Brain microvascular endothelial cell (primary cell): ENCODE results near the gene OGFOD1.

Experiments used
- DNase-seq: peaks from one replicate; pipeline ENCODE4 v3.0.0-alpha.2; 2020
- H3K27ac ChIP-seq: fragments of 250-450 bp; sonication (Bioruptor Pico); 2 replicates; pipeline ENCODE4 v1.5.1; 2020; ENCODE audit warnings: mild to moderate bottlenecking, moderate library complexity
- H3K27me3 ChIP-seq: fragments of 250-450 bp; sonication (Bioruptor Pico); replicated peaks from 2 replicates; pipeline ENCODE4 v1.5.1; 2020; ENCODE audit warnings: mild to moderate bottlenecking
- H3K36me3 ChIP-seq: fragments of 250-450 bp; sonication (Bioruptor Pico); replicated peaks from 2 replicates; pipeline ENCODE4 v1.5.1; 2020; ENCODE audit warnings: mild to moderate bottlenecking
- H3K4me3 ChIP-seq: 2 replicates; pipeline ENCODE4 v1.5.1; 2011; ENCODE audit warnings: low read depth, mild to moderate bottlenecking, control low read depth, low read length, moderate library complexity
- in situ Hi-C: cut with HindIII; loops from 2 replicates; pipeline ENCODE4 v1.10.0; 2017; ENCODE audit warnings: low sequenced_read_pairs, low pct_ligation_motif_present
- TF ChIP-seq, protein P1 (sequence below): IDR thresholded peaks from 2 replicates; pipeline ENCODE4 v1.5.1; 2011; ENCODE audit warnings: low read depth, mild to moderate bottlenecking, moderate library complexity, low read length, control low read depth, inconsistent platforms; ENCODE audit errors: missing control alignments

Gene OGFOD1

DNA sequence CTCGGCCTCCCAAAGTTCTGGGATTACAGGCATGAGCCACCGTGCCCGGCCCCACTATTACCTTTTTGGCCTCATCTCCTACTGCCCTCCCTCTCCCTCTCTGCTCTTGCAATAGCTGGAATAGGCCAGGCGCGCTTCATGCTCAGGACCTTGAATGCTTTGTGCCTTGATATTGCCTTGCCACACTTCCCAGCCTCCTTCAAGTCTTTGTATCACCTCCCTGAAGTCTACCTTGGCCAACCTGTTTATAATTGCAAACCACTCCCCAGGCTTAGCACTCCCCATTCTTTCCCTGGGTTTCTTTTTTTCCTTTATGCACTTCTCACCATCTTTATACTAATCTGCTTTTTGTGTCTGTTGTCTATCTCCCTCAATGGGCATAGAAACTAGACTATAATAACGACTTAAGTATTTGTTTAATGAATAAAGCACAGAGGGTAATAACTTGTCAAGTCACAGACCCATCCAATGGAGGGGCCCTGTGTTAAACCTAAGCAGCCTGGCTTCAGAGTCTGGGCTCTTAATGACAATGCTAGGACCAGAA lies 6.6 kb downstream of the OGFOD1 start:
- Histone ChIP-seq H3K27ac (no peak overlapping the region), H3K4me3 (no peak overlapping the region), H3K36me3 (peaks cover 62% of the 10 kb centered on the region), H3K27me3 (no peaks in the 10 kb centered on the region)
- no peak for DNase-seq
- TF ChIP-seq, protein P1, sequence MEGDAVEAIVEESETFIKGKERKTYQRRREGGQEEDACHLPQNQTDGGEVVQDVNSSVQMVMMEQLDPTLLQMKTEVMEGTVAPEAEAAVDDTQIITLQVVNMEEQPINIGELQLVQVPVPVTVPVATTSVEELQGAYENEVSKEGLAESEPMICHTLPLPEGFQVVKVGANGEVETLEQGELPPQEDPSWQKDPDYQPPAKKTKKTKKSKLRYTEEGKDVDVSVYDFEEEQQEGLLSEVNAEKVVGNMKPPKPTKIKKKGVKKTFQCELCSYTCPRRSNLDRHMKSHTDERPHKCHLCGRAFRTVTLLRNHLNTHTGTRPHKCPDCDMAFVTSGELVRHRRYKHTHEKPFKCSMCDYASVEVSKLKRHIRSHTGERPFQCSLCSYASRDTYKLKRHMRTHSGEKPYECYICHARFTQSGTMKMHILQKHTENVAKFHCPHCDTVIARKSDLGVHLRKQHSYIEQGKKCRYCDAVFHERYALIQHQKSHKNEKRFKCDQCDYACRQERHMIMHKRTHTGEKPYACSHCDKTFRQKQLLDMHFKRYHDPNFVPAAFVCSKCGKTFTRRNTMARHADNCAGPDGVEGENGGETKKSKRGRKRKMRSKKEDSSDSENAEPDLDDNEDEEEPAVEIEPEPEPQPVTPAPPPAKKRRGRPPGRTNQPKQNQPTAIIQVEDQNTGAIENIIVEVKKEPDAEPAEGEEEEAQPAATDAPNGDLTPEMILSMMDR = no peak
- in situ Hi-C loops = no loop called here

- in situ Hi-C loops = no loop called here
- Histone ChIP-seq H3K36me3 (peaks cover 66% of the 10 kb centered on the region), H3K27ac (no peak overlapping the region), H3K27me3 (no peaks in the 10 kb centered on the region), H3K4me3 (no peak overlapping the region)
- TF ChIP-seq, protein P1 = no peak
- DNase-seq = no peak
Observed at GRCh38 chr16:56460101-56460500, 8.7 kb downstream of the OGFOD1 start.

- Histone ChIP-seq H3K27me3 (no peaks in the 10 kb centered on the region), H3K36me3 (peaks cover 70% of the 10 kb centered on the region), H3K27ac (no peak overlapping the region), H3K4me3 (no peak overlapping the region)
- in situ Hi-C loops = no loop called here
- DNase-seq = no peak
- TF ChIP-seq, protein P1 = no peak
Observed at GRCh38 chr16:56462064-56462796, 10.9 kb downstream of the OGFOD1 start.

DNA sequence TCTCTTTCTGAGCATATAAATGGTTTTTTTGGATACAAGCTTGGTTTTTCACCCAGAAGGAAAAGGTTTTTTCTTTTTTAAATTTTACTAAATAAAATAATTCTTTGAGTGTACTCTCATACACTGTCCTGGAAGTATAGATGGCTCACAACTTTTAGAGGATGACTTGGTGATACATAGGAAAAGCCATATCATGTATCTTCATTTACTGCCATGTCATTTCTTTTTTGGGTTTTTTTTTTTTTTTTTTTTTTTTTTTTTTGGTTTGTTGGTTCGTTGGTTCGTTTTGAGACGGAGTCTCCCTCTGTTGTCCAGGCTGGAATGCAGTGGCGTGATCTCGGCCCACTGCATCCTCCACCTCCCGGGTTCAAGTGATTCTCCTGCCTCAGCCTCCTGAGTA lies 11.8 kb downstream of the OGFOD1 start:
- TF ChIP-seq, protein P1 = no peak
- no peaks in the 10 kb centered on the region for H3K27me3 ChIP-seq

DNA sequence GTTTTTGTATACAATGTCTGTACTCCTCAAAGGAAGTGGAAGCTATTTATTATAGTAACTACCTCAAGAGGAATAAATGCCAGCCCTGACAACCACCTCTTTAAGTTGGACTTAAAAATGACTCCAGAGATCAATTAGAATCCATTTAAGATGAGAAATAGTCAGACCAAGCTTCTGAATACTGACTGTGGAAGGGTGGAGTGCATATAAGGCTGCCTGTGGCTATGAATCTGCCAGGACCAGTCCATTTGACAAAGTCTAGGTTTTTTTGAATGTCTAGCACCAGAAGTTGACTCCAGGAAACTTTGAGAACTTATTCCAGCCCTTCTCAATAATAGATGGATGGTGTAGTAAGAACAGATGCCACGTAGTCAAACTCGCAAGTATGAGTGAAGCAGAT lies 15.0 kb downstream of the OGFOD1 start:
- Histone ChIP-seq H3K27me3 (no peaks in the 10 kb centered on the region), H3K36me3 (peaks cover 76% of the 10 kb centered on the region), H3K4me3 (no peak overlapping the region), H3K27ac (no peak overlapping the region)
- TF ChIP-seq, protein P1 = no peak
- DNase-seq = no peak
- in situ Hi-C loops = no loop called here

More for the DNA sequence above, 11.8 kb downstream of the OGFOD1 start:
- no peak overlapping the region for H3K4me3 ChIP-seq
- in situ Hi-C loops = no loop called here
- no peak for DNase-seq
- no peak overlapping the region for H3K27ac ChIP-seq
- peaks cover 73% of the 10 kb centered on the region for H3K36me3 ChIP-seq
